Neural cell (in vitro differentiated cells): Measurements from ENCODE around the gene DNAJC16. TPM values are rescaled to one million over a fixed set of nuclear protein-coding genes. Genes with fewer than 3 reads are reported as not detected.

Experiments
- H2AFZ ChIP-seq: fragments of 200-600, 300-800 bp; sonication (generic), shearing (Covaris generic); 2 replicates; pipeline ENCODE4 v1.6.0; 2014; ENCODE audit warnings: low read depth, mild to moderate bottlenecking, antibody characterized with exemption, low read length, moderate library complexity
- H3F3A ChIP-seq: fragments of 200-600 bp; shearing (Covaris generic); 2 replicates; pipeline ENCODE4 v1.6.1; 2016; ENCODE audit warnings: mild to moderate bottlenecking, moderate library complexity, mixed read lengths, antibody characterized with exemption, low read length; ENCODE audit not compliant: insufficient read depth, poor library complexity, severe bottlenecking
- H3K27ac ChIP-seq: fragments of 200-600, 300-800 bp; sonication (generic), shearing (Covaris generic); 2 replicates; pipeline ENCODE4 v1.5.1; 2014; ENCODE audit warnings: mild to moderate bottlenecking, low read length, moderate library complexity
- H3K27me3 ChIP-seq: fragments of 300-800, 200-600 bp; sonication (generic), shearing (Covaris generic); 2 replicates; pipeline ENCODE4 v1.6.0; 2014; ENCODE audit warnings: mild to moderate bottlenecking, low read depth, low read length, moderate library complexity; ENCODE audit not compliant: insufficient read depth
- H3K36me3 ChIP-seq: fragments of 300-800, 200-600 bp; sonication (generic), shearing (Covaris generic); 2 replicates; pipeline ENCODE4 v1.5.1; 2014; ENCODE audit warnings: mild to moderate bottlenecking, antibody characterized with exemption, low read length, moderate library complexity; ENCODE audit not compliant: insufficient read depth
- H3K4me2 ChIP-seq: fragments of 300-800, 200-600 bp; sonication (generic), shearing (Covaris generic); 2 replicates; pipeline ENCODE4 v1.6.0; 2014; ENCODE audit warnings: mild to moderate bottlenecking, low read length
- H3K4me3 ChIP-seq: fragments of 300-800, 200-600 bp; sonication (generic), shearing (Covaris generic); 2 replicates; pipeline ENCODE4 v1.5.1; 2014; ENCODE audit warnings: mild to moderate bottlenecking, low read length, moderate library complexity
- H3K79me2 ChIP-seq: fragments of 200-600 bp; shearing (Covaris generic); replicated peaks from 2 replicates; pipeline ENCODE4 v1.6.0; 2014; ENCODE audit warnings: mild to moderate bottlenecking, low read length, moderate library complexity; ENCODE audit not compliant: insufficient read depth
- H3K9ac ChIP-seq: fragments of 300-800, 200-600 bp; sonication (generic), shearing (Covaris generic); 2 replicates; pipeline ENCODE4 v1.6.1; 2016; ENCODE audit warnings: mild to moderate bottlenecking, low read length, mixed read lengths
- H3K9me2 ChIP-seq: fragments of 200-600 bp; shearing (Covaris generic); 2 replicates; pipeline ENCODE4 v1.6.1; 2016; ENCODE audit warnings: mild to moderate bottlenecking, low read length, mixed read lengths; ENCODE audit not compliant: insufficient read depth
- H3K9me3 ChIP-seq: fragments of 200-600, 300-800 bp; sonication (generic), shearing (Covaris generic); 2 replicates; pipeline ENCODE4 v1.6.1; 2016; ENCODE audit warnings: mild to moderate bottlenecking, mixed run types, low read length, moderate library complexity, mixed read lengths
- H4K20me1 ChIP-seq: fragments of 200-600 bp; shearing (Covaris generic); 2 replicates; pipeline ENCODE4 v1.6.1; 2016; ENCODE audit warnings: mild to moderate bottlenecking, mixed run types; ENCODE audit not compliant: insufficient read depth
- EP300 ChIP-seq: fragments of 450-650 bp; conservative IDR thresholded peaks from 2 replicates; pipeline ENCODE4 v1.6.1; 2014; ENCODE audit warnings: antibody characterized with exemption, mild to moderate bottlenecking, moderate library complexity; ENCODE audit not compliant: poor library complexity, severe bottlenecking
- EZH2 ChIP-seq: fragments of 200-600, 300-800 bp; shearing (Covaris generic), sonication (generic); IDR thresholded peaks from 2 replicates; pipeline ENCODE4 v1.6.1; 2014; ENCODE audit warnings: antibody characterized with exemption, low read length, borderline replicate concordance, mild to moderate bottlenecking; ENCODE audit not compliant: insufficient read depth, poor library complexity, severe bottlenecking
- MXI1 ChIP-seq: fragments of 450-650 bp; conservative IDR thresholded peaks from 2 replicates; pipeline ENCODE4 v1.6.1; 2014; ENCODE audit warnings: antibody characterized with exemption, mild to moderate bottlenecking; ENCODE audit not compliant: poor library complexity, severe bottlenecking
- POLR2AphosphoS5 ChIP-seq: IDR thresholded peaks from 2 replicates; pipeline ENCODE4 v1.6.1; 2012
- RAD21 ChIP-seq: fragments of 450-650 bp; conservative IDR thresholded peaks from 2 replicates; pipeline ENCODE4 v1.6.1; 2014; ENCODE audit warnings: antibody characterized with exemption, mild to moderate bottlenecking, moderate library complexity
- REST ChIP-seq: IDR thresholded peaks from 2 replicates; pipeline ENCODE4 v1.6.1; 2012; ENCODE audit warnings: borderline replicate concordance
- SMC3 ChIP-seq: fragments of 450-650 bp; conservative IDR thresholded peaks from 2 replicates; pipeline ENCODE4 v1.6.1; 2014; ENCODE audit warnings: antibody characterized with exemption, mild to moderate bottlenecking, moderate library complexity; ENCODE audit not compliant: poor library complexity
- TAF1 ChIP-seq: IDR thresholded peaks from 2 replicates; pipeline ENCODE4 v1.6.1; 2012; ENCODE audit warnings: low read depth
- polyA plus RNA-seq: library from polyadenylated mRNA; depleted of rRNA; stranded (reverse); fragments of >200 nt; gene quantifications from 2 replicates; pipeline ENCODE4 v1.2.3, GENCODE V29; 2014
- TF ChIP-seq, protein P1 (sequence below): fragments of 450-650 bp; IDR thresholded peaks from 2 replicates; pipeline ENCODE4 v1.5.1; 2014; ENCODE audit warnings: antibody characterized with exemption, mild to moderate bottlenecking, moderate library complexity; ENCODE audit not compliant: poor library complexity, severe bottlenecking

The DNAJC16 gene
- polyA plus RNA-seq, 1 donor from 2014 or later: 10.9 TPM

DNA sequence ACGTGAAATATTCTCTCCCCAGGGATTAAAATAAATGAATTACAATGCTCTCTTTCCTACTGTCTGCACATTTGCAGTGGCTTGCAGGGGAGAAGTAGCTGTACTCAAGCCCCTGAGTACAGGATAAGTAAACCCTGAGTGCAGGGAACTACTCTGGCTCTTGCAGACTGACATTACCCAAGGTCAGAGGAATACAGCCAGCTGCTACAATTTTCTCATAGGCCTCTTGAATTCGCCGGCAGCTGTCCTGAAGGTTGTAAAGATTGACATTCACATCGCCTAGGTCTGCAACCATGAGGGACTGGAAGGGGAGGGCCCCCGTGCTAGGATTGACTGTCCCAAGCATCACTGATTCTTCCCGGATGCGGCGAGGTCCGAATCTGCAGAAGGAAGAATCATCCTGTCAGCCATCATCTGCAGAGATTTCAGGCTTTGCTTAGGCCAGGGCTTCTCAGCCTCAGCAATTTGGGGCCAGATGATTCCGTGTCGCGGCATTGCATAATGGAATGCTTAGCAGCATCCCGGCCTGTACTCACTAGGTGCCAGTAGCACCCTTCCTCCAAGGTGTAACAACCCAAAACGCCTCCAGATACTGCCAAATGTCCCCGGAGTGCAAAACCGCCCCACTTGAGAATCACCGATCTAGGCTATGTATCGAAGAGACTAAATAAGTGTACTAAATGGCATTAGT, 56.5 kb downstream of the DNAJC16 start:
- Histone ChIP-seq H3K27ac (no peak overlapping the region), H3K9me3 (no peaks in the 10 kb centered on the region), H3K4me3 (no peak overlapping the region), H3K4me2 (no peak overlapping the region), H3K9me2 (no peaks in the 10 kb centered on the region), H3K27me3 (peaks cover 13% of the 10 kb centered on the region), H3F3A (no peaks in the 10 kb centered on the region), H3K9ac (no peak overlapping the region), H2AFZ (no peak overlapping the region), H4K20me1 (no peaks in the 10 kb centered on the region), H3K36me3 (no peaks in the 10 kb centered on the region), H3K79me2 (no peaks in the 10 kb centered on the region)
- TF ChIP-seq TAF1: no peak
- no peak for TF ChIP-seq REST
- TF ChIP-seq EP300: no peak
- no peak for TF ChIP-seq MXI1
- no peak for TF ChIP-seq SMC3
- no peak for TF ChIP-seq POLR2AphosphoS5
- no peak for TF ChIP-seq RAD21
- no peak for TF ChIP-seq EZH2
- TF ChIP-seq, protein P1, sequence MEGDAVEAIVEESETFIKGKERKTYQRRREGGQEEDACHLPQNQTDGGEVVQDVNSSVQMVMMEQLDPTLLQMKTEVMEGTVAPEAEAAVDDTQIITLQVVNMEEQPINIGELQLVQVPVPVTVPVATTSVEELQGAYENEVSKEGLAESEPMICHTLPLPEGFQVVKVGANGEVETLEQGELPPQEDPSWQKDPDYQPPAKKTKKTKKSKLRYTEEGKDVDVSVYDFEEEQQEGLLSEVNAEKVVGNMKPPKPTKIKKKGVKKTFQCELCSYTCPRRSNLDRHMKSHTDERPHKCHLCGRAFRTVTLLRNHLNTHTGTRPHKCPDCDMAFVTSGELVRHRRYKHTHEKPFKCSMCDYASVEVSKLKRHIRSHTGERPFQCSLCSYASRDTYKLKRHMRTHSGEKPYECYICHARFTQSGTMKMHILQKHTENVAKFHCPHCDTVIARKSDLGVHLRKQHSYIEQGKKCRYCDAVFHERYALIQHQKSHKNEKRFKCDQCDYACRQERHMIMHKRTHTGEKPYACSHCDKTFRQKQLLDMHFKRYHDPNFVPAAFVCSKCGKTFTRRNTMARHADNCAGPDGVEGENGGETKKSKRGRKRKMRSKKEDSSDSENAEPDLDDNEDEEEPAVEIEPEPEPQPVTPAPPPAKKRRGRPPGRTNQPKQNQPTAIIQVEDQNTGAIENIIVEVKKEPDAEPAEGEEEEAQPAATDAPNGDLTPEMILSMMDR: no peak

DNA sequence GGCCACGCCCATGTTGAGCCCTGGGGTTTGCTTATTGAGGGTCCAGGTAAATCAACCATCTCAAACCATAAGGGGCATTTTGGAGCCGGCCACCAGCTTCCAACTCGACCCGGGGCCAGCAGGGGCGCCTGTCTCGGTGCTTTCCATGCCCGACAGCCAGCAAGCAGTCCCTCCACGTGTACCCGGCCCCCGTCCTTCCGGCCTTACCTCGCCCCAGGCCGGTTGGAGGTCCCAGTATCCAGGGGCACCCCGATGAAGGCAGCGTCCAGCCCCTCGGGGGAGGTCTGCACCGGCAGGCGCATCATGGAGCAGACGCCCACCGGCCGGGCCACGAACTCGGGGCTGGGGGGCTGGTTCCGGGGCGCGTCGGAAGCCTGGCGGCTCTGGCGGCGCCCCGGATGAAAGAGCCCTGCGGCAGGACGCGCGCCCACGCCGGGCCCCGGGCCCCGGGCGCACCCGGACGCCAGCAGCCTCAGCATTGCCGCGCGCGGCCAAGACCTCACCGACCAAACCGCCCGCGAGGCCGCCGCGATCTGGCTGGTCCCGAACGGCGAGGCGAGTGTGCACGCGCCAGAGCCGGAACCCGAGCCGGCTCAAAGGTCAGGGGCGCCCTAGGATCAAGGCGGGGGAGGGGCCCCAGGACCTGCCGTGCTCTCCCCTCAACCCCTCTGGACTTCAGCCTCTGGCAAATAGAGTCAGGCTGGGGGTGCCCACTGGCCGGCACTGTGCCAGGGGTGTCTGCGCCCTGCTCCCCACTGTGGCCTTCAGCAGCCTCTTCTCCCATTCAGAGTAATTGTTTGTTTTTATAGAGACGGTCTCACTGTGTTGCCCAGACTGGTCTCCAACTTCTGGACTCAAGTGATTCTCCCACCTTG, 58.1 kb downstream of the DNAJC16 start, which contains the start of gene AGMAT:
TSS of gene AGMAT (minus strand) at position 563 of the 875 bp plus-strand sequence. CDS start at position 479, 84 bp downstream.
- Histone ChIP-seq H3K27ac (no peak within 1 kb of the TSS), H3F3A (no peaks in the 10 kb centered on the region), H3K27me3 (peaks cover 13% of the 10 kb centered on the region), H2AFZ (no peak within 1 kb of the TSS), H4K20me1 (no peaks in the 10 kb centered on the region), H3K9me2 (no peaks in the 10 kb centered on the region), H3K9ac (no peak within 1 kb of the TSS), H3K79me2 (no peaks in the 10 kb centered on the region), H3K9me3 (no peaks in the 10 kb centered on the region), H3K36me3 (no peaks in the 10 kb centered on the region), H3K4me3 (no peak within 1 kb of the TSS), H3K4me2 (no peak within 1 kb of the TSS)
- no peak for TF ChIP-seq REST
- no peak for TF ChIP-seq MXI1
